ENCODE results near the gene SLC16A7.

- TF ChIP-seq CTCF (IDR thresholded peaks at IDR 0.05 in 8 of 11, conservative IDR thresholded peaks at IDR 0.05 in 3 of 11) (no peak), POLR2AphosphoS5 (IDR thresholded peaks at IDR 0.05) (no peak), POLR2A (IDR thresholded peaks at IDR 0.05) (no peak)
Observed at GRCh38 chr12:59735231-59735630, 139.4 kb downstream of the SLC16A7 start.
